Heart left ventricle (tissue), 16 donors: ENCODE data around the gene ADGRV1. TPM values are rescaled to one million over a fixed set of nuclear protein-coding genes. Genes with fewer than 3 reads are reported as not detected.
"Not testable (repeated sequence)": the region's sequence is repeated elsewhere in the genome, so short reads cannot be mapped to it uniquely, and the experiment has no call there.

Experiments
- ATAC-seq, 4 donors: fragments of 200-7000 bp; cut with Tn5 transposase; one replicate each; pipeline ENCODE4 v1.9.1; 2020 to 2022; ENCODE audit warnings: moderate library complexity in 4 of 4, mild to moderate bottlenecking in 3 of 4, moderate number of reproducible peaks in 1 of 4
- DNase-seq, 5 donors: peaks; one replicate each; pipeline ENCODE4 v3.0.0-alpha.2; 2020
- H3K27ac ChIP-seq, 12 donors: fragments of 200-600 bp; sonication (generic) in 4 of 12; one replicate each; pipeline versions ENCODE4 v1.5.0 to v1.8.0; 2016 to 2022; ENCODE audit warnings: mild to moderate bottlenecking in 2 of 12
- H3K27me3 ChIP-seq, 9 donors: fragments of 200-600 bp; sonication (generic) in 2 of 9; one replicate each; pipeline versions ENCODE4 v1.5.1 to v1.8.0; 2016 to 2022; ENCODE audit warnings: mild to moderate bottlenecking in 3 of 9
- H3K36me3 ChIP-seq, 9 donors: fragments of 200-600 bp; sonication (generic) in 2 of 9; one replicate each; pipeline versions ENCODE4 v1.5.0 to v1.8.0; 2018 to 2022; ENCODE audit warnings: mild to moderate bottlenecking in 2 of 9
- H3K4me1 ChIP-seq, 12 donors: fragments of 200-600 bp; sonication (generic) in 4 of 12; one replicate each; pipeline versions ENCODE4 v1.5.0 to v1.8.0; 2016 to 2022; ENCODE audit warnings: mild to moderate bottlenecking in 3 of 12
- H3K4me3 ChIP-seq, 12 donors: fragments of 200-600 bp; sonication (generic) in 4 of 12; one replicate each; pipeline versions ENCODE4 v1.5.0 to v1.8.0; 2017 to 2022; ENCODE audit warnings: mild to moderate bottlenecking in 9 of 12, moderate library complexity in 4 of 12
- H3K9me3 ChIP-seq, 12 donors: fragments of 200-600 bp; sonication (generic) in 4 of 12; one replicate each; pipeline versions ENCODE4 v1.5.0 to v1.8.0; 2016 to 2022; ENCODE audit warnings: mild to moderate bottlenecking in 1 of 12
- POLR2A ChIP-seq, 2 donors: fragments of 450-650 bp; IDR thresholded peaks; one replicate each; pipeline ENCODE4 v1.6.1; 2017; ENCODE audit warnings: antibody characterized with exemption in 2 of 2, mild to moderate bottlenecking in 2 of 2, moderate library complexity in 2 of 2
- WGBS, 4 donors: extraction: QIAGEN DNeasy Blood & Tissue Kit in 2 of 4; methylation state at CpG; one replicate each; pipeline versions ENCODE4 v1.1.5 to v1.1.7; 2013 to 2018; 5-methylcytosine and 5-hydroxymethylcytosine counted together
- intact Hi-C, 10 donors: fragments of 100-400 bp; cut with DNase I; formaldehyde crosslinking; loops; one replicate each; pipeline versions ENCODE4 v1.11.1 to v1.14.2; 2022
- polyA plus RNA-seq, 2 donors: library from polyadenylated mRNA; stranded (reverse); fragments of 200-250 nt; gene quantifications; one replicate each; pipeline ENCODE4 v1.2.3, GENCODE V29; 2013
- total RNA-seq, 9 donors: library from RNA; depleted of rRNA in 2 of 9; stranded (reverse); fragments of >200 nt in 2 of 9; fragmentation: NEBNext Ultra II Directional in 3 of 9; extraction: Animal tissue kit (Norgen Biotek cat#: 25700) in 3 of 9; gene quantifications; one replicate each; pipeline versions ENCODE4 v1.1.0 to v1.2.4, GENCODE V29; 2016 to 2023
- TF ChIP-seq, protein P1 (sequence below), 12 donors: fragments of 200-600 bp; sonication (generic) in 4 of 12; IDR thresholded peaks; one replicate each; pipeline versions ENCODE4 v1.5.0 to v1.8.0; 2018 to 2022; ENCODE audit warnings: antibody characterized with exemption in 12 of 12, mild to moderate bottlenecking in 5 of 12
- donor health status: ischemic (EF 13 %, LVEDD 7.1; RV severe dilation, severe dysfunction).
- donor health status: healthy with polysubstance abuse.
- donor health status: DM: no; HTN: yes; CAD: no.
- donor health status: DM: no; HTN: no; CAD: no.
- donor health status: ischemic (EF 25% LVEDD 6.9; RV normal size, moderate dysfunction).
- donor health status: ischemic (EF 25% LVEDD 5.7; RV mildly dilated, moderate dysfunction).
- donor health status: healthy.
- donor health status: DM: yes; HTN: yes; CAD: no.
- donor health status: ischemic (EF 35%, LVEDD 5.7; RV mildly dilated, moderate dysfunction).
- donor health status: nonischemic (EF 11% LVEDD 7.7; RV severe dilation, severe dysfunction).
- donor health status: DM: yes; HTN: yes; CAD: no.
- donor health status: PGD.
- donor health status: ischemic (EF 29% LVEDD 5.4; RV normal size, mild dysfunction).
- donor health status: nonischemic (EF 23%, LVEDD 6.1; RV moderate dilation, normal function).

The ADGRV1 gene
- total and polyA plus RNA-seq, 11 donors, result 0.25 to 0.29 TPM; not detected in 9

GRCh38 chr5:90598293-90598692, 39.7 kb downstream of the ADGRV1 start:
- peaks cover 0 to 3% (median 0%) of the 10 kb centered on the region in 12 donors for H3K9me3 ChIP-seq
- peaks cover 0 to 9% (median 0%) of the 10 kb centered on the region in 9 donors for H3K27me3 ChIP-seq
- no peak for ATAC-seq
- no peak overlapping the region for H3K27ac ChIP-seq
- no peaks in the 10 kb centered on the region for H3K4me1 ChIP-seq
- WGBS, 4 donors, result 51 to 68% (median 56%) methylated on average over 7 of the region's 7 CpGs
- H3K36me3 ChIP-seq, result no peaks in the 10 kb centered on the region
- DNase-seq, result no peak
- intact Hi-C loops, result loop anchor here in 1 of 10 donors (5.0 kb wide), 1 partner anchor 161 kb away; no protein-coding TSS in a partner anchor
- H3K4me3 ChIP-seq, result no peak overlapping the region
- TF ChIP-seq, protein P1, sequence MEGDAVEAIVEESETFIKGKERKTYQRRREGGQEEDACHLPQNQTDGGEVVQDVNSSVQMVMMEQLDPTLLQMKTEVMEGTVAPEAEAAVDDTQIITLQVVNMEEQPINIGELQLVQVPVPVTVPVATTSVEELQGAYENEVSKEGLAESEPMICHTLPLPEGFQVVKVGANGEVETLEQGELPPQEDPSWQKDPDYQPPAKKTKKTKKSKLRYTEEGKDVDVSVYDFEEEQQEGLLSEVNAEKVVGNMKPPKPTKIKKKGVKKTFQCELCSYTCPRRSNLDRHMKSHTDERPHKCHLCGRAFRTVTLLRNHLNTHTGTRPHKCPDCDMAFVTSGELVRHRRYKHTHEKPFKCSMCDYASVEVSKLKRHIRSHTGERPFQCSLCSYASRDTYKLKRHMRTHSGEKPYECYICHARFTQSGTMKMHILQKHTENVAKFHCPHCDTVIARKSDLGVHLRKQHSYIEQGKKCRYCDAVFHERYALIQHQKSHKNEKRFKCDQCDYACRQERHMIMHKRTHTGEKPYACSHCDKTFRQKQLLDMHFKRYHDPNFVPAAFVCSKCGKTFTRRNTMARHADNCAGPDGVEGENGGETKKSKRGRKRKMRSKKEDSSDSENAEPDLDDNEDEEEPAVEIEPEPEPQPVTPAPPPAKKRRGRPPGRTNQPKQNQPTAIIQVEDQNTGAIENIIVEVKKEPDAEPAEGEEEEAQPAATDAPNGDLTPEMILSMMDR (IDR thresholded peaks at IDR 0.05), result no peak
- TF ChIP-seq POLR2A (IDR thresholded peaks at IDR 0.05), result no peak

DNA sequence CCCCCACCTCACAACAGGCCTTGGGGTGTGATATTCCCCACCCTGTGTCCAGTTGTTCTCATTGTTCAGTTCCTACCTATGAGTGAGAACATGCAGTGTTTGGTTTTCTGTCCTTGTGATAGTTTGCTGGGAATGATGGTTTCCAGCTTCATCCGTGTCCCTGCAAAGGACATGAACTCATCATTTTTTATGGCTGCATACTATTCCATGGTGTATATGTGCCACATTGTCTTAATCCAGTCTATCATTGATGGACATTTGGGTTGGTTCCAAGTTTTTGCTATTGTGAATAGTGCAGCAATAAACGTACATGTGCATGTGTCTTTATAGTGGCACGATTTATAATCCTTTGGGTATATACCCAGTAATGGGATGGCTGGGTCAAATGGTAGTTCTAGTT, 41.7 kb downstream of the ADGRV1 start:
- not testable (repeated sequence) for H3K27me3 ChIP-seq, H3K4me1 ChIP-seq, H3K36me3 ChIP-seq, H3K9me3 ChIP-seq, H3K27ac ChIP-seq, H3K4me3 ChIP-seq, ATAC-seq, DNase-seq
- intact Hi-C loops, result loop anchor here in 5 of 10 donors (5.0 to 10.0 kb wide), 3 partner anchors 158 to 166 kb away; no protein-coding TSS in a partner anchor
- WGBS, 4 donors, result 93 to 97% (median 96%) methylated on average over 3 of the region's 3 CpGs

GRCh38 chr5:90601468-90601867, 42.9 kb downstream of the ADGRV1 start:
- TF ChIP-seq, protein P1 (IDR thresholded peaks at IDR 0.05), result no peak
- TF ChIP-seq POLR2A (IDR thresholded peaks at IDR 0.05), result no peak

GRCh38 chr5:90602681-90603080, 44.1 kb downstream of the ADGRV1 start:
- H3K4me3 ChIP-seq, result no peak overlapping the region
- TF ChIP-seq, protein P1 (IDR thresholded peaks at IDR 0.05), result no peak
- TF ChIP-seq POLR2A (IDR thresholded peaks at IDR 0.05), result no peak
- 54 to 69% (median 61%) methylated on average over 1 of the region's 1 CpG for WGBS, 4 donors
- no peaks in the 10 kb centered on the region for H3K36me3 ChIP-seq
- no peaks in the 10 kb centered on the region for H3K4me1 ChIP-seq
- peaks cover 0 to 3% (median 0%) of the 10 kb centered on the region in 12 donors for H3K9me3 ChIP-seq
- intact Hi-C loops, result loop anchor here in 5 of 10 donors (5.0 to 10.0 kb wide), 3 partner anchors 160 to 168 kb away; no protein-coding TSS in a partner anchor
- ATAC-seq (no peak), DNase-seq (no peak)
- H3K27me3 ChIP-seq, result peaks cover 0 to 9% (median 0%) of the 10 kb centered on the region in 9 donors
- H3K27ac ChIP-seq, result no peak overlapping the region

More at GRCh38 chr5:90601468-90601867, 42.9 kb downstream of the ADGRV1 start:
- H3K4me1 ChIP-seq, result no peaks in the 10 kb centered on the region
- intact Hi-C loops, result loop anchor here in 5 of 10 donors (5.0 to 10.0 kb wide), 3 partner anchors 159 to 167 kb away; no protein-coding TSS in a partner anchor
- ATAC-seq (no peak), DNase-seq (no peak)
- WGBS, 4 donors, result 62 to 79% (median 67%) methylated on average over 2 of the region's 2 CpGs
- peaks cover 0 to 9% (median 0%) of the 10 kb centered on the region in 9 donors for H3K27me3 ChIP-seq
- H3K9me3 ChIP-seq, result peaks cover 0 to 3% (median 0%) of the 10 kb centered on the region in 12 donors
- no peak overlapping the region for H3K27ac ChIP-seq
- no peak overlapping the region for H3K4me3 ChIP-seq
- H3K36me3 ChIP-seq, result no peaks in the 10 kb centered on the region
